Kidney (tissue), 14 donors: ENCODE measurements around the gene FAF1. TPM values are rescaled to one million over a fixed set of nuclear protein-coding genes. Genes with fewer than 3 reads are reported as not detected.

Source experiments
- DNase-seq, 5 donors: peaks; one replicate each; pipeline ENCODE4 v3.0.0-alpha.2; 2013 to 2020
- FAIRE-seq: peaks from 2 replicates; lab custom pipeline; 2012; peaks lifted over from hg19 to GRCh38; lab: Jason Lieb, UNC
- H3K27ac ChIP-seq, 2 donors: one replicate each; pipeline ENCODE4 v1.7.0; 2013; ENCODE audit warnings: low read depth in 2 of 2, low read length in 2 of 2, inconsistent platforms in 1 of 2
- H3K27me3 ChIP-seq: one replicate; pipeline ENCODE4 v1.7.1; 2013; ENCODE audit warnings: low read length, inconsistent platforms; ENCODE audit not compliant: control insufficient read depth, insufficient read depth
- H3K36me3 ChIP-seq, 3 donors: one replicate each; pipeline versions ENCODE4 v1.7.0 to v1.7.1; 2013; ENCODE audit warnings: low read length in 3 of 3, control low read depth in 1 of 3, inconsistent platforms in 1 of 3; ENCODE audit not compliant: insufficient read depth in 3 of 3, control insufficient read depth in 2 of 3
- H3K4me1 ChIP-seq, 3 donors: one replicate each; pipeline versions ENCODE4 v1.7.0 to v1.7.1; 2013; ENCODE audit warnings: low read length in 3 of 3, inconsistent platforms in 1 of 3, low read depth in 1 of 3; ENCODE audit not compliant: control insufficient read depth in 2 of 3, insufficient read depth in 2 of 3
- H3K4me3 ChIP-seq, 3 donors: one replicate each; pipeline versions ENCODE4 v1.7.0 to v1.8.1; 2013; ENCODE audit warnings: low read length in 3 of 3, control low read depth in 1 of 3, inconsistent platforms in 1 of 3
- H3K9ac ChIP-seq, 3 donors: one replicate each; pipeline versions ENCODE4 v1.7.0 to v1.7.1; 2013; ENCODE audit warnings: low read length in 3 of 3, control low read depth in 1 of 3, inconsistent platforms in 1 of 3
- H3K9me3 ChIP-seq, 3 donors: one replicate each; pipeline versions ENCODE4 v1.7.0 to v1.7.1; 2013; ENCODE audit warnings: low read length in 3 of 3, control low read depth in 1 of 3, inconsistent platforms in 1 of 3; ENCODE audit not compliant: control insufficient read depth in 2 of 3, insufficient read depth in 1 of 3
- CTCF ChIP-seq: IDR thresholded peaks from 3 replicates; pipeline ENCODE4 v1.5.1; 2012; ENCODE audit warnings: mild to moderate bottlenecking, moderate library complexity, borderline replicate concordance; ENCODE audit not compliant: insufficient read depth; ENCODE audit errors: extremely low read depth
- intact Hi-C: fragments of 100-400 bp; cut with DNase I; formaldehyde crosslinking; loops from one replicate; pipeline ENCODE4 v1.11.1; 2022
- polyA plus RNA-seq: library from polyadenylated mRNA; stranded (reverse); fragments of 350-450 nt; fragmentation: Illumina TruSeq; extraction: RNeasy Lipid Tissue Mini Kit (QIAGEN cat#74804); gene quantifications from one replicate; pipeline ENCODE4 v1.2.3, GENCODE V29; 2014; ENCODE audit warnings: low read depth, low replicate concordance; ENCODE audit not compliant: insufficient read depth
- total RNA-seq: library from RNA; stranded (reverse); fragmentation: NEBNext Ultra II Directional; extraction: Animal tissue kit (Norgen Biotek cat#: 25700); gene quantifications from one replicate; pipeline ENCODE4 v1.2.1, GENCODE V29; 2021
- donor health status: control.
- donor health status: control.
- donor health status: control.
- donor health status: control.
- donor health status: control.
- donor health status: DM: yes; HTN: yes; CAD: no.
- donor health status: Normal renal cell carcinoma (clear cell type).

Gene FAF1
- total and polyA plus RNA-seq, 2 donors from 2014 or later, result 50.1 to 72.8 TPM

- Histone ChIP-seq H3K9me3 (no peaks in the 10 kb centered on the region), H3K9ac (no peak overlapping the region), H3K4me1 (peaks cover 0 to 14% (median 0%) of the 10 kb centered on the region in 3 donors), H3K27ac (no peak overlapping the region), H3K4me3 (no peak overlapping the region), H3K36me3 (no peaks in the 10 kb centered on the region), H3K27me3 (peaks cover 85% of the 10 kb centered on the region)
- TF ChIP-seq CTCF, result no peak
- intact Hi-C loops, result no loop called here
- DNase-seq (peak in 1 of 5 donors; percentile 10), FAIRE-seq (no peak)
These were observed 533.9 kb downstream of the FAF1 start for GRCh38 chr1:50426108-50426700.

GRCh38 chr1:50425376-50426107 is 534.5 kb downstream of the FAF1 start:
- TF ChIP-seq CTCF, result no peak

GRCh38 chr1:50424884-50425375 is 535.1 kb downstream of the FAF1 start:
- no peak for FAIRE-seq
- peak in 4 of 5 donors; percentile 23 to 44 (median 26) for DNase-seq
- intact Hi-C loops, result no loop called here
- Histone ChIP-seq H3K9ac (no peak overlapping the region), H3K27ac (no peak overlapping the region), H3K4me1 (peaks cover 0 to 18% (median 0%) of the 10 kb centered on the region in 3 donors), H3K27me3 (peaks cover 81% of the 10 kb centered on the region), H3K4me3 (no peak overlapping the region), H3K36me3 (no peaks in the 10 kb centered on the region), H3K9me3 (no peaks in the 10 kb centered on the region)
- TF ChIP-seq CTCF, result no peak

More at GRCh38 chr1:50425376-50426107, 534.5 kb downstream of the FAF1 start:
- peak in 4 of 5 donors; percentile 40 to 50 (median 44) for DNase-seq
- Histone ChIP-seq H3K4me1 (peaks cover 0 to 18% (median 0%) of the 10 kb centered on the region in 3 donors), H3K9me3 (no peaks in the 10 kb centered on the region), H3K9ac (no peak overlapping the region), H3K36me3 (no peaks in the 10 kb centered on the region), H3K27me3 (peaks cover 82% of the 10 kb centered on the region), H3K4me3 (no peak overlapping the region), H3K27ac (no peak overlapping the region)
- intact Hi-C loops, result no loop called here
- FAIRE-seq, result no peak
